Calu3 (cell line): Measurements from ENCODE around the gene UBE2M. TPM values are rescaled to one million over a fixed set of nuclear protein-coding genes. Genes with fewer than 3 reads are reported as not detected.
"Not testable (repeated sequence)": the region's sequence is repeated elsewhere in the genome, so short reads cannot be mapped to it uniquely, and the experiment has no call there.

ENCODE experiments used
- BruUV-seq: library from RNA; stranded (reverse); fragments of 400-500 nt; replicated peaks from 2 replicates; lab custom pipeline; 2021; lab: Mats Ljungman, UMichigan
- CTCF ChIA-PET: fragments of 300-600 bp; sonication (Branson Sonifier 250); formaldehyde crosslinking; loops from one replicate; lab custom pipeline; 2022; ENCODE audit warnings: antibody characterized with exemption; lab: Charles Lee
- DNase-seq: peaks from one replicate; pipeline ENCODE4 v3.0.0; 2022
- H3K27ac Mint-ChIP-seq: one replicate; pipeline ENCODE4 v1.8.0; 2022; ENCODE audit warnings: mixed read lengths; ENCODE audit not compliant: unreplicated experiment
- H3K27me3 Mint-ChIP-seq: one replicate; pipeline ENCODE4 v1.8.0; 2022; ENCODE audit warnings: mixed read lengths; ENCODE audit not compliant: unreplicated experiment
- H3K36me3 Mint-ChIP-seq: one replicate; pipeline ENCODE4 v1.8.0; 2022; ENCODE audit warnings: mild to moderate bottlenecking, moderate library complexity, mixed read lengths; ENCODE audit not compliant: insufficient read depth, unreplicated experiment
- H3K4me1 Mint-ChIP-seq: one replicate; pipeline ENCODE4 v1.8.0; 2022; ENCODE audit warnings: mild to moderate bottlenecking, low read depth, mixed read lengths; ENCODE audit not compliant: unreplicated experiment
- H3K4me3 Mint-ChIP-seq: one replicate; pipeline ENCODE4 v1.8.0; 2022; ENCODE audit warnings: mild to moderate bottlenecking, low read depth, moderate library complexity, mixed read lengths; ENCODE audit not compliant: unreplicated experiment
- H3K9me3 Mint-ChIP-seq: one replicate; pipeline ENCODE4 v1.8.0; 2022; ENCODE audit warnings: low read depth, mixed read lengths; ENCODE audit not compliant: unreplicated experiment
- CTCF ChIP-seq: fragments of 200-600 bp; IDR thresholded peaks from one replicate; pipeline ENCODE4 v1.8.0; 2022; ENCODE audit warnings: antibody characterized with exemption; ENCODE audit not compliant: unreplicated experiment
- intact Hi-C: fragments of 100-400 bp; cut with micrococcal nuclease; formaldehyde crosslinking; loops from one replicate; pipeline ENCODE4 v1.10.0; 2022; ENCODE audit not compliant: unreplicated experiment
- total RNA-seq: library from RNA; stranded (reverse); gene quantifications from 2 replicates; pipeline ENCODE4 v1.2.3, GENCODE V29; 2022

Gene UBE2M
- total RNA-seq, 1 experiment from 2014 or later, result 131 TPM

DNA sequence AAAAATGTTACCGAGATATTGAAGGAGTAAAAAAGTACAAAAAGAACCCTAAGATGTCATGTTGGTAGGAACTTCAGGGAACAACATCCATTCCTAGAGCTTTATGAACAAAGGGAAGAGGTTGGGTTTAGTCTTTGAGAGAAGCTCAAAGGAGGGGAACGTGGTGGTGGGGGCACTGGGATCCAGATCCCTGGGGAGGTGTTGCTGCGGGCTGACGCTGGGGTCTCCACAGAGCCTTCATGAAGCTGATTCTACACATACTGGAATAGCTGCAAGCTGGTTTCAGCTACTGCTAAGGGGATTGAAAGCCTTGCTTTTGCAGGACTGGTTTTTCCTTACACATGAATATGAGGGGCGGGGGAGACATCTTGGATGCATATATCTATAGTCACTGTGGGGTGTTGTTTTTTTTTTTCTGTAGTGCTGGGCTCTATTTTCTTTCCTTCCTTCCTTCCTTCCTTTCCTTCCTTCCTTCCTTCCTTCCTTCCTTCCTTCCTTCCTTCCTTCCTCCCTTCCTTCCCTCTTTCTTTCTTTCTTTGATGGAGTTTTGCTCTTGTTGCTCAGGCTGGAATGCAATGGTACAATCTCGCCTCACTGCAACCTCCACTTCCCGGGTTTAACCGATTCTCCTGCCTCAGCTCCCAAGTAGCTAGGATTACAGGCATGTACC is 21.2 kb upstream of the UBE2M start:
- no peak for TF ChIP-seq CTCF
- BruUV-seq, result no TSS peak

DNA sequence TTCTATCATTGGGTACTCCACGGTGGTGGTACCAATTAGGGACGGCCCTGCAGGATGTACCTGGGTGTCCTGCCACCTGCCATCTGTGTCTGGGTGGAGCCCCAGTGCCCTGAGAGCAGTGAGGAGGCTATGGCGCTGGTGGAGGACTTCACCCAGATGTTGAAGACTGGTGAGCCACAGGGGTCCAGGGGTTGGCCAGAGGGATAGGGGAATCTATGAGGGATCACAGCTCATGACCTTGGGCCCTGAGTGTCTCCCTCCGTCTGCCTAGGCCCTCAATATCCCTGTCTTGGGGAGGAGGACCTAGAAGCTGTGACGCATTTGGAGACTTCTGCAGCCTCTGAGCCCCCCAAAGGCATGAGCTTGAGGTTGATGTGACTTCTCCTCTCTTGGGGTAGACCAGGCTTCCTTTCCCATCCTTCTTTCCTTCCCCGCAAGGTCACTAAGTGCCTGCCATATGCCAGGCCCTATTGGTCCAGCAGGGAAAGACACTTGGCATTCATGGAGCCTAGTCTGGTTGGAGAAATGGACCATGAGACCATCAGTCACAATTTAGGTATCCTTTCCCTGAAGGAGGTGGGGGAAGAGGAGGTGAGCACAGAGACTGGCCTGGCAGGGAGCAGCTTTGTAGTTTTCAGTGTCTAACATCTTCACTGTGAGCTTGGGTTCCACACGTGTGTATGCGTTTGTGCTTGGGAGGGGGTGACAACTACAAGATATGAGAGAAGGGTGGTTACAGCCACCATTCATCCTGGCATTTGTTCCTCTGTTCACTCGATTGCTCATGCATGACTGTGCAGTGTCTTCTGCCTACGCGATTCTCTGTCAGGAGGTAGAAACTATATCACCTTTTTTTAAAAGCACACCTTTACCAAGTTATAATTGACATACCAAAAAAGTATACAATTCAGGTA is 19.9 kb upstream of the UBE2M start:
- CTCF ChIA-PET, result no interaction called here
- no peaks in the 10 kb centered on the region for H3K27me3 Mint-ChIP-seq
- DNase-seq, result no peak
- H3K4me3 Mint-ChIP-seq, result no peak overlapping the region
- no TSS peak for BruUV-seq
- H3K36me3 Mint-ChIP-seq, result peaks cover 51% of the 10 kb centered on the region
- H3K9me3 Mint-ChIP-seq, result no peaks in the 10 kb centered on the region
- H3K4me1 Mint-ChIP-seq, result peaks cover 16% of the 10 kb centered on the region
- TF ChIP-seq CTCF, result no peak
- intact Hi-C loops, result no loop called here
- no peak overlapping the region for H3K27ac Mint-ChIP-seq

More for the DNA sequence above, 21.2 kb upstream of the UBE2M start:
- H3K9me3 Mint-ChIP-seq, result no peaks in the 10 kb centered on the region
- DNase-seq, result no peak
- intact Hi-C loops, result no loop called here
- peaks cover 37% of the 10 kb centered on the region for H3K36me3 Mint-ChIP-seq
- H3K27ac Mint-ChIP-seq, result no peak overlapping the region
- H3K4me3 Mint-ChIP-seq, result no peak overlapping the region
- H3K4me1 Mint-ChIP-seq, result peaks cover 5% of the 10 kb centered on the region
- no peaks in the 10 kb centered on the region for H3K27me3 Mint-ChIP-seq
- CTCF ChIA-PET, result no interaction called here

DNA sequence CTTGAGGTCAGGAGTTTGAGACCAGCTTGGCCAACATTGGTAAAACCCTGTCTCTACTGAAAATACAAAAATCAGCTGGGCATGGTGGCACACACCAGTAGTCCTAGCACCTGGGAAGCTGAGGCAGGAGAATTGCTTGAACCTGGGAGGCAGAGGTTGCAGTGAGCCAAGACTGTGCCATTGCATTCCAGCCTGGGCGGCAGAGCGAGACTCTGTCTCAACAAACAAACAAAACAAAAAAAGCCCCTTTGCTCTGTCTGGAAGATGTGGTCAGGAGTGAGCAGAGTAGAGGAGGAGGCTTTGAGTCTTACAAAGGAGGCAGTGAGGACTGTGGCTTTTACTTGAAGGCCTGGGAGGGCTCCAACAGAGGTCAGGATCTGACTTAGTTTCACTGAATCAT is 19.2 kb upstream of the UBE2M start:
- TSS peak; percentile 13 for BruUV-seq
- Mint-ChIP-seq H3K36me3 (peaks cover 51% of the 10 kb centered on the region), H3K4me1 (peaks cover 18% of the 10 kb centered on the region)
- H3K4me3 Mint-ChIP-seq, DNase-seq, H3K9me3 Mint-ChIP-seq, H3K27ac Mint-ChIP-seq, intact Hi-C loops, H3K27me3 Mint-ChIP-seq, CTCF ChIA-PET: not testable (repeated sequence)

DNA sequence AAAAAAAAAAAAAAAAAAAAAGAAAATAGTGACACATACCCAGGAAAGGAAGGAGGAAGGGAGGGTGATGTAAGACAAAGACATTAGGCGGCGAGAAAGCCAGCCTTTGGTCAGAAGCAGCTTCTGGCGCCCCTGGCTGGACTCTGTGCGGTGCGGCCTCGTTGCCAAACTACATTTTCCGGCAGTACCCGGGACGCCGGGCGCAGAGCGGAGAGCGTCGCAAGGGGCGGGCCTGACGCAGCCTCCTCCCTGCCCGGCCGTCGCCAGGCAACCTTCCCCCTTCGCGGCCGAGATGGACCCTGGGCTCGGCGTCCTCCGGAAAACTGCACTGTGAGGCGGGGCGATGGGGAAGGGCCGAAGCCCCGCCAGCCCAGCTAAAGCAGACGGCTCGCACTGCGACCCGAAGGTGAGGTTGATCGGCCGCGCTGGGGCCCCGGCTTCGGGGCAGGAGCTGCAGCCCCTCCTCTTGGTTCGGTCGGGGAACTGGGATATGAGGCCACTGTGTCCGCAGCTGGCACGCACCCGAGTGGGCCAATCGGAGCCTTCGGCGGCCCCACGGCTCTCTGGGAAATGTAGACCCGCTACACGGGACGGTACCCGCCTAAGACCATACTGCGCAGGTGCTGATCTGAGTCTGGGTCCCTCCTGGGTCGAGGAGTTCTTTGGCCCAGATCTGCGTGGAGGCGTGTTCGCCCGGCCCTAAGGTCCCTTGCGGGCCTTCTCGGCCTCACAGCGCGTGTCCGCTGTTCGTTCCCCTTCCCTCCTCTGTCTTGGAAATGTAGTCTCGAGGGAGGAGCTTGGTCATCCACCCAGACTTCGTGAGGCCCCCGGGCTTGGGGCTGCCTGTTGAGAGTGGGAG is 17.0 kb upstream of the UBE2M start:
- no peaks in the 10 kb centered on the region for H3K9me3 Mint-ChIP-seq
- BruUV-seq, result TSS peak; percentile 32
- intact Hi-C loops, result no loop called here

More for the DNA sequence above, 17.0 kb upstream of the UBE2M start:
- H3K4me1 Mint-ChIP-seq, result peaks cover 27% of the 10 kb centered on the region
- CTCF ChIA-PET, result interaction anchor here (0.6 to 1.2 kb wide), 4 partner anchors 21 to 926 kb away, joined by 3 to 7 read pairs (median 4); partner anchors contain the start of genes CHMP2A, TRIM28 and ZBTB45
- TF ChIP-seq CTCF, result no peak
- H3K36me3 Mint-ChIP-seq, result peaks cover 50% of the 10 kb centered on the region
- peak overlapping the region; percentile 98 for H3K27ac Mint-ChIP-seq
- no peaks in the 10 kb centered on the region for H3K27me3 Mint-ChIP-seq
- peak overlapping the region; percentile 88 for H3K4me3 Mint-ChIP-seq
- DNase-seq, result peak; percentile 92
